CD14-positive monocyte (primary cell): Measurements from ENCODE around the gene MRPS5. TPM values are rescaled to one million over a fixed set of nuclear protein-coding genes. Genes with fewer than 3 reads are reported as not detected.

Source experiments
- DNase-seq, 3 donors: peaks; one replicate each; pipeline ENCODE4 v3.0.0-alpha.2; 2011 to 2022
- H2AFZ ChIP-seq: 2 replicates; pipeline ENCODE4 v1.6.0; 2012; ENCODE audit warnings: mild to moderate bottlenecking, low read depth, low read length, inconsistent platforms; ENCODE audit not compliant: insufficient read depth, poor library complexity, severe bottlenecking
- H3K27ac ChIP-seq, 2 donors: 1 replicate in 1 of 2; 2 replicates in 1 of 2; pipeline ENCODE4 v1.5.1; 2012 to 2013; ENCODE audit warnings: low read length in 2 of 2, control low read depth in 1 of 2, inconsistent platforms in 1 of 2, low read depth in 1 of 2, mild to moderate bottlenecking in 1 of 2
- H3K27me3 ChIP-seq, 2 donors: one replicate each; pipeline versions ENCODE4 v1.6.0 to v1.6.1; 2011 to 2013; ENCODE audit warnings: low read length in 2 of 2; ENCODE audit not compliant: control insufficient read depth in 2 of 2, insufficient read depth in 2 of 2
- H3K36me3 ChIP-seq, 2 donors: replicated peaks in 1 of 2; 1 replicate in 1 of 2; 2 replicates in 1 of 2; pipeline versions ENCODE4 v1.5.1 to v1.6.1; 2012 to 2013; ENCODE audit warnings: low read length in 2 of 2, control low read depth in 1 of 2, inconsistent platforms in 1 of 2, mild to moderate bottlenecking in 1 of 2; ENCODE audit not compliant: insufficient read depth in 2 of 2, control insufficient read depth in 1 of 2
- H3K4me1 ChIP-seq, 2 donors: 1 replicate in 1 of 2; 2 replicates in 1 of 2; pipeline versions ENCODE4 v1.5.1 to v1.6.1; 2012 to 2013; ENCODE audit warnings: low read length in 2 of 2, control low read depth in 1 of 2, inconsistent platforms in 1 of 2, mild to moderate bottlenecking in 1 of 2, moderate library complexity in 1 of 2; ENCODE audit not compliant: insufficient read depth in 2 of 2, control insufficient read depth in 1 of 2
- H3K4me2 ChIP-seq: replicated peaks from 2 replicates; pipeline ENCODE3; 2012; ENCODE audit warnings: low read length, moderate library complexity, mild to moderate bottlenecking; ENCODE audit not compliant: poor library complexity, severe bottlenecking; ENCODE audit errors: extremely low read depth
- H3K4me3 ChIP-seq, 3 experiments: fragments of 200-600 bp in 1 of 3; sonication (generic) in 1 of 3; replicated peaks in 1 of 3; 1 replicate in 2 of 3; 2 replicates in 1 of 3; pipeline ENCODE4 v1.5.1; 2011 to 2013; ENCODE audit warnings: low read length in 3 of 3, mild to moderate bottlenecking in 3 of 3, control low read depth in 2 of 3, low read depth in 2 of 3, inconsistent platforms in 1 of 3, moderate library complexity in 1 of 3
- H3K79me2 ChIP-seq: 2 replicates; pipeline ENCODE4 v1.6.0; 2012; ENCODE audit warnings: mild to moderate bottlenecking, control low read depth, inconsistent platforms, low read length, moderate library complexity; ENCODE audit not compliant: insufficient read depth
- H3K9ac ChIP-seq: 2 replicates; pipeline ENCODE4 v1.6.0; 2017; ENCODE audit warnings: low read length, mild to moderate bottlenecking; ENCODE audit not compliant: insufficient read depth, poor library complexity, severe bottlenecking
- H3K9me3 ChIP-seq, 2 donors: replicated peaks in 1 of 2; 1 replicate in 1 of 2; 2 replicates in 1 of 2; pipeline versions ENCODE4 v1.5.1 to v1.6.1; 2012 to 2013; ENCODE audit warnings: low read length in 2 of 2, control low read depth in 1 of 2; ENCODE audit not compliant: control insufficient read depth in 1 of 2, insufficient read depth in 1 of 2
- H4K20me1 ChIP-seq: 2 replicates; pipeline ENCODE4 v1.6.0; 2012; ENCODE audit warnings: mild to moderate bottlenecking, low read length, control low read depth, moderate library complexity; ENCODE audit not compliant: insufficient read depth
- H3K27ac Mint-ChIP-seq, 7 donors: one replicate each; pipeline ENCODE4 v1.8.0; 2020; ENCODE audit warnings: mild to moderate bottlenecking in 7 of 7, mixed read lengths in 7 of 7, moderate library complexity in 6 of 7, inconsistent platforms in 2 of 7
- H3K27me3 Mint-ChIP-seq, 3 donors: one replicate each; pipeline ENCODE4 v1.8.0; 2021 to 2022; ENCODE audit warnings: low read depth in 3 of 3, mild to moderate bottlenecking in 3 of 3, mixed read lengths in 3 of 3, moderate library complexity in 3 of 3, inconsistent platforms in 1 of 3
- H3K36me3 Mint-ChIP-seq, 2 donors: one replicate each; pipeline ENCODE4 v1.8.0; 2020; ENCODE audit warnings: mixed read lengths in 2 of 2, inconsistent platforms in 1 of 2, mild to moderate bottlenecking in 1 of 2
- H3K4me1 Mint-ChIP-seq: one replicate; pipeline ENCODE4 v1.8.0; 2020; ENCODE audit warnings: mild to moderate bottlenecking, mixed read lengths
- H3K4me3 Mint-ChIP-seq, 2 donors: one replicate each; pipeline ENCODE4 v1.8.0; 2020; ENCODE audit warnings: mild to moderate bottlenecking in 2 of 2, mixed read lengths in 2 of 2, moderate library complexity in 1 of 2
- H3K9me3 Mint-ChIP-seq, 7 donors: one replicate each; pipeline ENCODE4 v1.8.0; 2020 to 2022; ENCODE audit warnings: mixed read lengths in 7 of 7, mild to moderate bottlenecking in 6 of 7, moderate library complexity in 6 of 7, inconsistent platforms in 2 of 7
- CTCF ChIP-seq: fragments of 200-600 bp; IDR thresholded peaks from one replicate; pipeline ENCODE4 v1.8.0; 2022; ENCODE audit warnings: antibody characterized with exemption, mild to moderate bottlenecking
- WGBS: methylation state at CpG from one replicate; pipeline ENCODE4 v1.1.5; 2013; ENCODE audit warnings: missing lambda C conversion rate; ENCODE audit not compliant: insufficient coverage; 5-methylcytosine and 5-hydroxymethylcytosine counted together
- intact Hi-C, 2 donors: fragments of 100-400 bp; cut with micrococcal nuclease; formaldehyde crosslinking; loops; one replicate each; pipeline versions ENCODE4 v1.15.0 to v1.15.1; 2023
- polyA plus RNA-seq, 3 donors: library from polyadenylated mRNA; depleted of rRNA in 1 of 3; unstranded in 2 of 3; stranded (reverse) in 1 of 3; fragments of 300-500 nt in 2 of 3; fragments of >200 nt in 1 of 3; fragmentation: Illumina TruSeq in 2 of 3; gene quantifications; 1 replicate in 2 of 3; 2 replicates in 1 of 3; pipeline ENCODE4 v1.2.3, GENCODE V29; 2012 to 2021

The MRPS5 gene
- polyA plus RNA-seq, 3 donors, result 30.9 to 41.6 (median 35.2) TPM

GRCh38 chr2:95052307-95052706 is 69.3 kb downstream of the MRPS5 start:
- no peaks in the 10 kb centered on the region for H3K36me3 ChIP-seq
- TF ChIP-seq CTCF, result no peak
- no peak overlapping the region for H3K27ac ChIP-seq
- H3K27me3 ChIP-seq, result no peaks in the 10 kb centered on the region
- H4K20me1 ChIP-seq, result no peaks in the 10 kb centered on the region
- H3K4me1 ChIP-seq, result no peaks in the 10 kb centered on the region
- Mint-ChIP-seq H3K36me3 (no peaks in the 10 kb centered on the region), H3K4me3 (no peak overlapping the region), H3K27ac (no peak overlapping the region), H3K27me3 (peaks cover 5 to 10% (median 9%) of the 10 kb centered on the region in 3 donors), H3K9me3 (no peaks in the 10 kb centered on the region), H3K4me1 (no peaks in the 10 kb centered on the region)
- no peak overlapping the region for H2AFZ ChIP-seq
- H3K9ac ChIP-seq, result no peak overlapping the region
- no peak overlapping the region for H3K4me3 ChIP-seq
- no CpG with 5 or more reads among the region's 6 CpGs for WGBS
- no peaks in the 10 kb centered on the region for H3K9me3 ChIP-seq
- no peaks in the 10 kb centered on the region for H3K79me2 ChIP-seq
- no peak overlapping the region for H3K4me2 ChIP-seq
- no peak for DNase-seq
- intact Hi-C loops, result no loop called here

- Histone ChIP-seq H3K36me3 (no peaks in the 10 kb centered on the region), H3K27me3 (no peaks in the 10 kb centered on the region), H3K4me1 (no peaks in the 10 kb centered on the region), H3K27ac (no peak overlapping the region), H3K9me3 (no peaks in the 10 kb centered on the region), H2AFZ (no peak overlapping the region), H4K20me1 (no peaks in the 10 kb centered on the region), H3K79me2 (no peaks in the 10 kb centered on the region), H3K9ac (no peak overlapping the region), H3K4me3 (no peak overlapping the region), H3K4me2 (no peak overlapping the region)
- Mint-ChIP-seq H3K27ac (no peak overlapping the region), H3K9me3 (no peaks in the 10 kb centered on the region), H3K4me1 (no peaks in the 10 kb centered on the region), H3K36me3 (no peaks in the 10 kb centered on the region), H3K27me3 (peaks cover 6 to 10% (median 10%) of the 10 kb centered on the region in 3 donors), H3K4me3 (no peak overlapping the region)
- DNase-seq, result no peak
- no peak for TF ChIP-seq CTCF
- WGBS, result 89% methylated on average over 3 of the region's 10 CpGs
- intact Hi-C loops, result no loop called here
Observed at GRCh38 chr2:95051626-95052025, 70.0 kb downstream of the MRPS5 start.
